Measurements from ENCODE around the gene MAGEF1.

MAGEF1 gene

GRCh38 chr3:184749168-184749744, 37.4 kb upstream of the MAGEF1 start:
- H3K27me3 Mint-ChIP-seq: peaks cover 30% of the 10 kb centered on the region
- no peaks in the 10 kb centered on the region for H3K36me3 Mint-ChIP-seq
- H3K4me3 Mint-ChIP-seq: no peak overlapping the region
- no peak for DNase-seq
- no peak overlapping the region for H3K27ac Mint-ChIP-seq
- no peaks in the 10 kb centered on the region for H3K9me3 Mint-ChIP-seq
- CTCF ChIA-PET: interaction anchor here (0.6 to 1.6 kb wide), 3 partner anchors 24 to 52 kb away, joined by 3 to 4 read pairs (median 3); no protein-coding TSS in a partner anchor
- no peaks in the 10 kb centered on the region for H3K4me1 Mint-ChIP-seq

- H3K9me3 Mint-ChIP-seq: no peaks in the 10 kb centered on the region
- peaks cover 30% of the 10 kb centered on the region for H3K27me3 Mint-ChIP-seq
- CTCF ChIA-PET: interaction anchor here (0.6 to 1.6 kb wide), 5 partner anchors 25 to 1379 kb away, joined by 3 to 4 read pairs (median 3); no protein-coding TSS in a partner anchor
- no peak overlapping the region for H3K4me3 Mint-ChIP-seq
- no peaks in the 10 kb centered on the region for H3K36me3 Mint-ChIP-seq
- H3K4me1 Mint-ChIP-seq: no peaks in the 10 kb centered on the region
- no peak overlapping the region for H3K27ac Mint-ChIP-seq
- no peak for DNase-seq
Observed at GRCh38 chr3:184748219-184749135, 36.6 kb upstream of the MAGEF1 start.

- Mint-ChIP-seq H3K9me3 (no peaks in the 10 kb centered on the region), H3K27ac (no peak overlapping the region), H3K4me3 (no peak overlapping the region), H3K36me3 (no peaks in the 10 kb centered on the region), H3K27me3 (peaks cover 23% of the 10 kb centered on the region), H3K4me1 (no peaks in the 10 kb centered on the region)
- DNase-seq: no peak
- CTCF ChIA-PET: interaction anchor here (1.0 kb wide), 1 partner anchor 19 kb away, joined by 4 read pairs; no protein-coding TSS in a partner anchor
Observed at GRCh38 chr3:184746131-184747120, 34.6 kb upstream of the MAGEF1 start.

GRCh38 chr3:184745526-184745925, 33.7 kb upstream of the MAGEF1 start:
- H3K9me3 Mint-ChIP-seq: no peaks in the 10 kb centered on the region

GRCh38 chr3:184743248-184743647, 31.4 kb upstream of the MAGEF1 start:
- no peaks in the 10 kb centered on the region for H3K9me3 Mint-ChIP-seq
- H3K27ac Mint-ChIP-seq: no peak overlapping the region
- CTCF ChIA-PET: interaction anchor here (0.8 to 1.4 kb wide), 4 partner anchors 12 to 35 kb away, joined by 3 to 5 read pairs (median 4); no protein-coding TSS in a partner anchor
- no peak overlapping the region for H3K4me3 Mint-ChIP-seq
- H3K4me1 Mint-ChIP-seq: no peaks in the 10 kb centered on the region
- DNase-seq: no peak
- H3K27me3 Mint-ChIP-seq: peaks cover 10% of the 10 kb centered on the region
- H3K36me3 Mint-ChIP-seq: no peaks in the 10 kb centered on the region

More at GRCh38 chr3:184745526-184745925, 33.7 kb upstream of the MAGEF1 start:
- Mint-ChIP-seq H3K4me3 (no peak overlapping the region), H3K36me3 (no peaks in the 10 kb centered on the region), H3K27ac (no peak overlapping the region), H3K27me3 (peaks cover 23% of the 10 kb centered on the region), H3K4me1 (no peaks in the 10 kb centered on the region)
- CTCF ChIA-PET: interaction anchor here (1.2 kb wide), 1 partner anchor 19 kb away, joined by 5 read pairs; no protein-coding TSS in a partner anchor
- DNase-seq: no peak

- H3K4me3 Mint-ChIP-seq: no peak overlapping the region
- no peaks in the 10 kb centered on the region for H3K36me3 Mint-ChIP-seq
- no peak overlapping the region for H3K27ac Mint-ChIP-seq
- peaks cover 13% of the 10 kb centered on the region for H3K27me3 Mint-ChIP-seq
- no peaks in the 10 kb centered on the region for H3K4me1 Mint-ChIP-seq
- no peaks in the 10 kb centered on the region for H3K9me3 Mint-ChIP-seq
- CTCF ChIA-PET: interaction anchor here (0.8 to 1.4 kb wide), 2 partner anchors 13 to 15 kb away, joined by 3 read pairs; no protein-coding TSS in a partner anchor
- DNase-seq: no peak
Observed at GRCh38 chr3:184742676-184743135, 30.8 kb upstream of the MAGEF1 start.

GRCh38 chr3:184741798-184742675, 30.2 kb upstream of the MAGEF1 start:
- Mint-ChIP-seq H3K4me1 (no peaks in the 10 kb centered on the region), H3K9me3 (no peaks in the 10 kb centered on the region), H3K4me3 (no peak overlapping the region), H3K27ac (no peak overlapping the region), H3K27me3 (peaks cover 16% of the 10 kb centered on the region), H3K36me3 (no peaks in the 10 kb centered on the region)
- CTCF ChIA-PET: interaction anchor here (0.8 to 1.5 kb wide), 3 partner anchors 13 to 181 kb away, joined by 3 to 4 read pairs (median 3); no protein-coding TSS in a partner anchor
- DNase-seq: no peak

GRCh38 chr3:184741259-184741556, 29.3 kb upstream of the MAGEF1 start:
- no peak overlapping the region for H3K27ac Mint-ChIP-seq
- DNase-seq: no peak
- H3K9me3 Mint-ChIP-seq: no peaks in the 10 kb centered on the region
- CTCF ChIA-PET: interaction anchor here (1.5 to 1.6 kb wide), 2 partner anchors 177 to 180 kb away, joined by 4 read pairs; no protein-coding TSS in a partner anchor
- H3K4me3 Mint-ChIP-seq: no peak overlapping the region
- no peaks in the 10 kb centered on the region for H3K36me3 Mint-ChIP-seq
- no peaks in the 10 kb centered on the region for H3K4me1 Mint-ChIP-seq
- H3K27me3 Mint-ChIP-seq: peaks cover 16% of the 10 kb centered on the region

- CTCF ChIA-PET: interaction anchor here (1.5 to 1.6 kb wide), 2 partner anchors 176 to 180 kb away, joined by 4 read pairs; no protein-coding TSS in a partner anchor
- H3K4me3 Mint-ChIP-seq: no peak overlapping the region
- H3K27ac Mint-ChIP-seq: no peak overlapping the region
- no peaks in the 10 kb centered on the region for H3K9me3 Mint-ChIP-seq
- H3K27me3 Mint-ChIP-seq: peaks cover 16% of the 10 kb centered on the region
- no peaks in the 10 kb centered on the region for H3K4me1 Mint-ChIP-seq
- no peak for DNase-seq
- no peaks in the 10 kb centered on the region for H3K36me3 Mint-ChIP-seq
Observed at GRCh38 chr3:184740509-184741258, 28.8 kb upstream of the MAGEF1 start.

GRCh38 chr3:184739594-184740505, 28.0 kb upstream of the MAGEF1 start:
- H3K36me3 Mint-ChIP-seq: no peaks in the 10 kb centered on the region
- H3K27ac Mint-ChIP-seq: no peak overlapping the region
- CTCF ChIA-PET: interaction anchor here (1.6 kb wide), 1 partner anchor 175 kb away, joined by 4 read pairs; no protein-coding TSS in a partner anchor
- no peak overlapping the region for H3K4me3 Mint-ChIP-seq
- peaks cover 21% of the 10 kb centered on the region for H3K27me3 Mint-ChIP-seq
- H3K4me1 Mint-ChIP-seq: no peaks in the 10 kb centered on the region
- no peak for DNase-seq
- H3K9me3 Mint-ChIP-seq: no peaks in the 10 kb centered on the region

GRCh38 chr3:184738982-184739381, 27.1 kb upstream of the MAGEF1 start:
- Mint-ChIP-seq H3K27me3 (peaks cover 18% of the 10 kb centered on the region), H3K4me1 (no peaks in the 10 kb centered on the region), H3K27ac (no peak overlapping the region), H3K9me3 (no peaks in the 10 kb centered on the region), H3K36me3 (no peaks in the 10 kb centered on the region), H3K4me3 (no peak overlapping the region)
- CTCF ChIA-PET: no interaction called here
- no peak for DNase-seq

All from activated naive CD4-positive, alpha-beta T cell treated with anti-CD3 and anti-CD28 coated beads, Interleukin-2, amount 10 ng/mL, durations not matched to agents 7 days and 5 days (primary cell).